ENCODE data around the gene CCNL1.
"Not testable (repeated sequence)": the region's sequence is repeated elsewhere in the genome, so short reads cannot be mapped to it uniquely, and the experiment has no call there.

CCNL1 gene

GRCh38 chr3:157159762-157160657 is at the start of gene CCNL1:
TSS of gene CCNL1 (minus strand) at chr3:157160147. CDS start at chr3:157160094, 53 bp downstream.
- DNase-seq: peak; percentile 99

- DNase-seq: no peak
These were observed 44.9 kb upstream of the CCNL1 start for GRCh38 chr3:157204880-157205279.

GRCh38 chr3:157204431-157204830 is 44.5 kb upstream of the CCNL1 start:
- no peak for DNase-seq

- peak; percentile 66 for DNase-seq
These were observed 41.8 kb upstream of the CCNL1 start for GRCh38 chr3:157201648-157202278.

- DNase-seq: no peak
These were observed 39.9 kb upstream of the CCNL1 start for GRCh38 chr3:157199841-157200240.

- DNase-seq: no peak
These were observed 36.0 kb upstream of the CCNL1 start for GRCh38 chr3:157195965-157196364.

- not testable (repeated sequence) for DNase-seq
These were observed 31.2 kb upstream of the CCNL1 start for GRCh38 chr3:157191149-157191548.

- DNase-seq: peak; percentile 28
These were observed 30.5 kb upstream of the CCNL1 start for GRCh38 chr3:157190380-157190872.

- no peak for DNase-seq
These were observed 28.4 kb upstream of the CCNL1 start for GRCh38 chr3:157188391-157188790.

GRCh38 chr3:157182879-157183278 is 22.9 kb upstream of the CCNL1 start:
- DNase-seq: no peak

GRCh38 chr3:157180262-157180661 is 20.3 kb upstream of the CCNL1 start:
- no peak for DNase-seq

GRCh38 chr3:157179365-157179803 is 19.4 kb upstream of the CCNL1 start:
- no peak for DNase-seq

GRCh38 chr3:157178503-157179364 is 18.8 kb upstream of the CCNL1 start:
- not testable (repeated sequence) for DNase-seq

GRCh38 chr3:157177801-157178453 is 18.0 kb upstream of the CCNL1 start:
- not testable (repeated sequence) for DNase-seq

- DNase-seq: no peak
These were observed 17.0 kb upstream of the CCNL1 start for GRCh38 chr3:157176934-157177333.

GRCh38 chr3:157175691-157176507 is 16.0 kb upstream of the CCNL1 start:
- peak; percentile 23 for DNase-seq

- peak; percentile 100 for DNase-seq
These were observed 14.9 kb upstream of the CCNL1 start for GRCh38 chr3:157174649-157175498.

- peak; percentile 76 for DNase-seq
These were observed 14.3 kb upstream of the CCNL1 start for GRCh38 chr3:157174290-157174648.

GRCh38 chr3:157173343-157173742 is 13.4 kb upstream of the CCNL1 start:
- DNase-seq: not testable (repeated sequence)

- DNase-seq: no peak
These were observed 12.8 kb upstream of the CCNL1 start for GRCh38 chr3:157172746-157173145.

- DNase-seq: no peak
These were observed 10.9 kb upstream of the CCNL1 start for GRCh38 chr3:157170861-157171260.
